ENCODE results near the gene ACP7. TPM values are rescaled to one million over a fixed set of nuclear protein-coding genes. Genes with fewer than 3 reads are reported as not detected.

ACP7 gene
- total RNA-seq, 1 experiment from 2014 or later: 0.15 TPM

- Histone ChIP-seq H2AK5ac (ENCODE audit: insufficient read length, low read length) (no peak overlapping the region), H2BK20ac (ENCODE audit: low read depth, low read length, poor library complexity, severe bottlenecking) (no peak overlapping the region), H4K5ac (ENCODE audit: insufficient read length, low read depth, low read length) (no peak overlapping the region), H3T11ph (ENCODE audit: low read length) (no peak overlapping the region), H3K14ac (ENCODE audit: insufficient read depth, low read length) (no peak overlapping the region), H3K4ac (ENCODE audit: low read depth, low read length) (no peak overlapping the region), H3K9ac (ENCODE audit: extremely low read depth, insufficient read length, low read length) (no peak overlapping the region), H3K27me3 (ENCODE audit: insufficient read depth, low read length) (no peaks in the 10 kb centered on the region), H3K23me2 (ENCODE audit: insufficient read length, low read depth, low read length, poor library complexity, severe bottlenecking) (no peaks in the 10 kb centered on the region), H3K4me1 (ENCODE audit: insufficient read depth, low read length) (no peaks in the 10 kb centered on the region), H2BK5ac (ENCODE audit: insufficient read length, low read length) (no peak overlapping the region), H4K8ac (replicated peaks; ENCODE audit: insufficient read length, low read depth, low read length) (no peak overlapping the region), H4K91ac (ENCODE audit: insufficient read length, low read depth, low read length) (no peak overlapping the region), H3K56ac (ENCODE audit: insufficient read length, low read depth, low read length) (no peak overlapping the region), H2AFZ (ENCODE audit: low read length) (no peak overlapping the region), H3K4me2 (ENCODE audit: insufficient read depth, insufficient read length, low read length) (no peak overlapping the region), H3K9me3 (ENCODE audit: control insufficient read depth, low read depth, low read length) (no peaks in the 10 kb centered on the region), H3K79me2 (ENCODE audit: insufficient read depth, low read length) (no peaks in the 10 kb centered on the region), H3K27ac (ENCODE audit: insufficient read length, low read depth, low read length) (no peak overlapping the region), H3K79me1 (ENCODE audit: insufficient read depth, low read depth, low read length, poor library complexity, severe bottlenecking) (no peaks in the 10 kb centered on the region), H2BK15ac (ENCODE audit: low read depth, low read length) (no peak overlapping the region), H2BK12ac (ENCODE audit: insufficient read length, low read depth, low read length) (no peak overlapping the region), H4K20me1 (ENCODE audit: control insufficient read depth, insufficient read depth, insufficient read length) (no peaks in the 10 kb centered on the region), H3K23ac (ENCODE audit: insufficient read length, low read depth, low read length) (no peak overlapping the region), H3K18ac (ENCODE audit: insufficient read length, low read depth, low read length) (no peak overlapping the region), H2BK120ac (ENCODE audit: low read depth, low read length, poor library complexity, severe bottlenecking) (no peak overlapping the region)
- no peaks in the 10 kb centered on the region; a peak in 1 of 7 replicates for H3K36me3 Mint-ChIP-seq (ENCODE audit: insufficient read depth in 1 of 3, low read depth in 3 of 3)
- H3K4me1 Mint-ChIP-seq: no peaks in the 10 kb centered on the region
- no peak overlapping the region for H3K27ac Mint-ChIP-seq
- peaks cover 8% of the 10 kb centered on the region for H3K27me3 Mint-ChIP-seq (ENCODE audit: low read depth)
- H3K4me3 Mint-ChIP-seq: no peak overlapping the region
- TF ChIP-seq CTCF (conservative IDR thresholded peaks at IDR 0.05): no peak
- no CpG with 5 or more reads among the region's 3 CpGs for WGBS (ENCODE audit: extremely low coverage, insufficient read length, low lambda C conversion rate)
- peaks cover 0 to 6% of the 10 kb centered on the region in 2 experiments; a peak in 3 of 5 replicates for H3K9me3 Mint-ChIP-seq
- DNase-seq: no peak
Measured at GRCh38 chr19:39057615-39058014, 26.6 kb upstream of the ACP7 start.

All from H9 (cell line).